SK-N-SH treated with all-trans-retinoic acid at 6 μM for 48 hours (cell line): ENCODE measurements around the gene BCL2A1.

Source experiments
- ARNTL ChIP-seq: fragments of 450-650 bp; formaldehyde crosslinking; IDR thresholded peaks from 2 replicates; pipeline ENCODE4 v1.5.0; 2020; ENCODE audit warnings: low read depth, mild to moderate bottlenecking, moderate library complexity, borderline replicate concordance
- CSDC2 ChIP-seq: fragments of 250-450 bp; sonication (Bioruptor Pico); IDR thresholded peaks from 2 replicates; pipeline ENCODE4 v1.5.0; 2020; ENCODE audit warnings: mild to moderate bottlenecking, moderate library complexity
- POU6F1 ChIP-seq: fragments of 250-450 bp; sonication (Bioruptor Pico); IDR thresholded peaks from 2 replicates; pipeline ENCODE4 v1.8.0; 2021; ENCODE audit warnings: low read depth, mild to moderate bottlenecking, moderate library complexity, borderline replicate concordance
- RARB ChIP-seq: fragments of 250-450 bp; sonication (Bioruptor Pico); IDR thresholded peaks from 2 replicates; pipeline ENCODE4 v1.8.0; 2021; ENCODE audit warnings: mild to moderate bottlenecking, moderate library complexity
- SNAI2 ChIP-seq: fragments of 250-450 bp; sonication (Bioruptor Pico); IDR thresholded peaks from 2 replicates; pipeline ENCODE4 v1.5.0; 2020; ENCODE audit warnings: mild to moderate bottlenecking, moderate library complexity
- TCF4 ChIP-seq: fragments of 250-450 bp; sonication (Bioruptor Pico); IDR thresholded peaks from 2 replicates; pipeline ENCODE4 v1.8.0; 2021; ENCODE audit warnings: mild to moderate bottlenecking, moderate library complexity, borderline replicate concordance
- TOX ChIP-seq: fragments of 250-450 bp; sonication (Bioruptor Pico); IDR thresholded peaks from 2 replicates; pipeline ENCODE4 v1.8.0; 2021; ENCODE audit warnings: mild to moderate bottlenecking, moderate library complexity, borderline replicate concordance
- ZFP3 ChIP-seq: fragments of 250-450 bp; sonication (Bioruptor Pico); IDR thresholded peaks from 2 replicates; pipeline ENCODE4 v1.5.0; 2020; ENCODE audit warnings: mild to moderate bottlenecking, moderate library complexity
- ZFP30 ChIP-seq: fragments of 450-650 bp; formaldehyde crosslinking; IDR thresholded peaks from 2 replicates; pipeline ENCODE4 v1.5.0; 2022; ENCODE audit warnings: mild to moderate bottlenecking, moderate library complexity

DNA sequence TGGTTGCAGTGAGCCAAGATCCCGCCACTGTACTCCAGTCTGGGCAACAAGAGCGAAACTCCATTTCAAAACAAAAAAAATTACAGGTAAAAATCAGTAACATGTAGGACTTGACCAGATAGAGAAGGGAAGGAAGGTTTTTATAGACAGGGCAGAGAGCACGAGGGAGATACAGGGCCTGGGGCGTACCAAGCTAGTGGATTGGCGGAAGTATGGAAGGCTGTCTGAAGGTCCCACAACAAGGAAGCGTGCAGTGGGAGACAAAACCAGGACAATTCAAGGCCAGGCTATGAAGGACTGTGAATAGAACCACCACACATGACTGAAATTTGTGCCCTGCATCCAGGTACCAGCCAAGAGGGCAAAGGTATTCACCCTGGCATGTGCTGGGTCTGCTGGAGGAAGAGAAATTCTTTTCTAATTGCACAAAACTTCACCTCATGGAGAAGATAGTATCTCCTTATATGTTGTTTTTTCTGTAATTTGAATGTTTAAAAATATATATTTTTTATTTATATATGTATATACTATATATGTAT, 33.0 kb upstream of the BCL2A1 start:
- no peak for TF ChIP-seq POU6F1 (CRISPR knock-in tag)
- no peak for TF ChIP-seq SNAI2
- TF ChIP-seq RARB (CRISPR knock-in tag) = no peak
- no peak for TF ChIP-seq ARNTL
- no peak for TF ChIP-seq ZFP3 (CRISPR knock-in tag)
- no peak for TF ChIP-seq CSDC2
- no peak for TF ChIP-seq TCF4 (CRISPR knock-in tag)
- TF ChIP-seq TOX (CRISPR knock-in tag) = no peak
- no peak for TF ChIP-seq ZFP30
